Mesendoderm (in vitro differentiated cells): ENCODE results near the gene OGA.

Experiments
- DNase-seq: peaks from one replicate; pipeline ENCODE4 v3.0.0; 2013
- H2AK5ac ChIP-seq: 2 replicates; pipeline ENCODE4 v1.6.1; 2013; ENCODE audit warnings: low read length, inconsistent platforms
- H2BK120ac ChIP-seq: 2 replicates; pipeline ENCODE4 v1.6.1; 2013; ENCODE audit warnings: low read depth, mild to moderate bottlenecking, low read length, moderate library complexity, mixed read lengths
- H2BK15ac ChIP-seq: replicated peaks from 2 replicates; pipeline ENCODE4 v1.6.1; 2013; ENCODE audit warnings: low read depth, mild to moderate bottlenecking, moderate library complexity
- H2BK5ac ChIP-seq: 2 replicates; pipeline ENCODE4 v1.6.1; 2013; ENCODE audit warnings: low read length, inconsistent platforms
- H3K18ac ChIP-seq: 2 replicates; pipeline ENCODE4 v1.6.1; 2013; ENCODE audit warnings: mild to moderate bottlenecking, low read length, mixed read lengths
- H3K23ac ChIP-seq: one replicate; pipeline ENCODE4 v1.6.1; 2013; ENCODE audit warnings: low read length
- H3K27ac ChIP-seq: 2 replicates; pipeline ENCODE4 v1.5.1; 2013; ENCODE audit warnings: low read depth, mild to moderate bottlenecking, inconsistent platforms, low read length, moderate library complexity
- H3K27me3 ChIP-seq: 2 replicates; pipeline ENCODE4 v1.6.1; 2013; ENCODE audit warnings: low read length, control low read depth, mild to moderate bottlenecking, inconsistent platforms; ENCODE audit not compliant: insufficient read depth, poor library complexity
- H3K36me3 ChIP-seq: 2 replicates; pipeline ENCODE4 v1.6.1; 2013; ENCODE audit warnings: low read length, inconsistent platforms; ENCODE audit not compliant: control insufficient read depth, insufficient read depth
- H3K4ac ChIP-seq: one replicate; pipeline ENCODE4 v1.6.1; 2013; ENCODE audit warnings: low read depth, mild to moderate bottlenecking, low read length, moderate library complexity
- H3K4me1 ChIP-seq: 2 replicates; pipeline ENCODE4 v1.6.1; 2013; ENCODE audit warnings: low read depth, low read length, inconsistent platforms; ENCODE audit not compliant: control insufficient read depth
- H3K4me2 ChIP-seq: 2 replicates; pipeline ENCODE4 v1.6.1; 2013; ENCODE audit warnings: low read length
- H3K4me3 ChIP-seq: 2 replicates; pipeline ENCODE4 v1.5.1; 2013; ENCODE audit warnings: mild to moderate bottlenecking, low read length
- H3K56ac ChIP-seq: one replicate; pipeline ENCODE4 v1.6.1; 2013; ENCODE audit warnings: low read length
- H3K79me1 ChIP-seq: 2 replicates; pipeline ENCODE4 v1.6.1; 2013; ENCODE audit warnings: low read length, inconsistent platforms
- H3K79me2 ChIP-seq: 2 replicates; pipeline ENCODE4 v1.6.1; 2013; ENCODE audit warnings: mild to moderate bottlenecking, low read length; ENCODE audit not compliant: control insufficient read depth, insufficient read depth
- H3K9ac ChIP-seq: 2 replicates; pipeline ENCODE4 v1.6.1; 2013; ENCODE audit warnings: low read length, inconsistent platforms
- H4K5ac ChIP-seq: one replicate; pipeline ENCODE4 v1.6.1; 2013; ENCODE audit warnings: low read length
- H4K8ac ChIP-seq: one replicate; pipeline ENCODE4 v1.6.1; 2013; ENCODE audit warnings: low read depth, mild to moderate bottlenecking, control low read depth, low read length, moderate library complexity
- WGBS: extraction: QIAGEN DNeasy Blood & Tissue Kit; methylation state at CpG from one replicate; pipeline ENCODE4 v1.1.7; 2013; ENCODE audit warnings: low lambda C conversion rate, missing lambda C conversion rate; ENCODE audit not compliant: insufficient coverage; ENCODE audit errors: extremely low coverage; 5-methylcytosine and 5-hydroxymethylcytosine counted together

Gene OGA

DNA sequence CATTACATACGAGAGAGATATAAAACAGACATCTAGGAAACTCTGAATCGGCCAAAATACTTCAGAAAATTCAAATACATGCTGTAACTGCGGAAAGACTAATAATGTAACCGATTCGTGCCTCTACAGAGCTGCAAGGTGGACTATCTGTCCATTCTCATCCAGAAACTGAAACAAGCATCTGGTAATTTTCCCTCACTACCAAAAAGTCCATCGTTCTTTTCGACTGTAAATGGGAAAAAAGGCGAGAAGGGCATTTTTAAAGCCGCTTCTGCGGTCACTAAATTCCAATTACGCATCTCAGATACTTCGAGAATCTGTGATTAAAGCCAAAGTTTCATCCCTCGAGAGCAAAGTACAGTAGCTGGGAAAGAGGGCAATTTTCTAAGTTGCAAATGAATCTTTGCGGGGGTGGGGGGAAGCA is 1.3 kb downstream of the OGA start:
- peaks cover 3% of the 10 kb centered on the region for H3K4me1 ChIP-seq
- no peak overlapping the region for H3K4ac ChIP-seq

GRCh38 chr10:101816376-101816775 is 1.9 kb downstream of the OGA start:
- DNase-seq = no peak
- Histone ChIP-seq H4K5ac (no peak overlapping the region), H3K4me3 (peak overlapping the region; percentile 74), H3K23ac (no peak overlapping the region), H3K4me2 (peak overlapping the region; percentile 89), H3K18ac (no peak overlapping the region), H3K79me2 (peaks cover 54% of the 10 kb centered on the region), H3K36me3 (peaks cover 1% of the 10 kb centered on the region), H2BK15ac (no peak overlapping the region), H3K4me1 (peaks cover 3% of the 10 kb centered on the region), H3K27ac (no peak overlapping the region), H3K9ac (peak overlapping the region; percentile 91), H3K27me3 (no peaks in the 10 kb centered on the region), H3K79me1 (peaks cover 4% of the 10 kb centered on the region), H3K56ac (peak overlapping the region; percentile 85), H2AK5ac (no peak overlapping the region), H2BK5ac (no peak overlapping the region), H2BK120ac (no peak overlapping the region), H4K8ac (no peak overlapping the region), H3K4ac (no peak overlapping the region)
- WGBS = no CpG with 5 or more reads among the region's 5 CpGs

More for the DNA sequence above, 1.3 kb downstream of the OGA start:
- Histone ChIP-seq H3K4me3 (peak overlapping the region; percentile 96), H3K18ac (no peak overlapping the region), H3K23ac (no peak overlapping the region), H3K9ac (peak overlapping the region; percentile 91), H3K36me3 (peaks cover 1% of the 10 kb centered on the region), H4K8ac (no peak overlapping the region), H2BK120ac (no peak overlapping the region), H2AK5ac (no peak overlapping the region), H3K79me1 (peaks cover 4% of the 10 kb centered on the region), H4K5ac (no peak overlapping the region), H2BK15ac (no peak overlapping the region), H3K79me2 (peaks cover 51% of the 10 kb centered on the region), H3K27me3 (no peaks in the 10 kb centered on the region), H3K56ac (peak overlapping the region; percentile 95), H3K27ac (peak overlapping the region; percentile 93), H3K4me2 (peak overlapping the region; percentile 92), H2BK5ac (no peak overlapping the region)
- no peak for DNase-seq
- WGBS = no CpG with 5 or more reads among the region's 14 CpGs

- no peak overlapping the region for H4K5ac ChIP-seq
- no peak overlapping the region for H4K8ac ChIP-seq
- no peak overlapping the region for H2BK5ac ChIP-seq
- H3K79me1 ChIP-seq = peaks cover 4% of the 10 kb centered on the region
- H3K4me2 ChIP-seq = no peak overlapping the region
- H3K9ac ChIP-seq = no peak overlapping the region
- H3K18ac ChIP-seq = no peak overlapping the region
- no peaks in the 10 kb centered on the region for H3K27me3 ChIP-seq
- no peak overlapping the region for H3K4ac ChIP-seq
- no peak for DNase-seq
- H2AK5ac ChIP-seq = no peak overlapping the region
- H3K79me2 ChIP-seq = peaks cover 55% of the 10 kb centered on the region
- no peak overlapping the region for H2BK120ac ChIP-seq
- no peak overlapping the region for H3K23ac ChIP-seq
- H3K27ac ChIP-seq = no peak overlapping the region
- no CpG with 5 or more reads among the region's 8 CpGs for WGBS
- H3K56ac ChIP-seq = no peak overlapping the region
- H2BK15ac ChIP-seq = no peak overlapping the region
- peaks cover 1% of the 10 kb centered on the region for H3K36me3 ChIP-seq
- peaks cover 3% of the 10 kb centered on the region for H3K4me1 ChIP-seq
- H3K4me3 ChIP-seq = no peak overlapping the region
These were observed 3.7 kb downstream of the OGA start for GRCh38 chr10:101814466-101815071.

DNA sequence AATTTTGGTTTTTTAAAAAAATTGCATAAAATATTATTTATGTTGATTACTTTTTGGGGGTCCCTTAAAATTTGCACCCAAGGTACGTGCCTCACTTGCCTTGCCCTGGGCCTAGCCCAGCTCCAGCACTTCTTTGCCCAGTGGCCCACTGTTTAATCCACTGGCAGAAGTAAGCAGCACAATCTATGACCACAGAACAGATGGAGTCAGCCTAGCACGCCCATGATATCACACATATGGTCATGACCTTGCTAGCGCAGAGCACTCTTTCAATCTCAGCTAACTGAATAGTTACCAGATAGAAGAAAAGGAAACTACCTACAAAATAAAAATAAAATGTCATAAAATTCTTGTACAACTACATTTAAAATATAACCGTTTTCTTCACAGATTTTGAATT is 5.6 kb downstream of the OGA start:
- Histone ChIP-seq H2BK5ac (no peak overlapping the region), H3K4ac (no peak overlapping the region), H2AK5ac (no peak overlapping the region), H3K23ac (peak overlapping the region; percentile 85), H3K4me1 (peaks cover 3% of the 10 kb centered on the region), H4K5ac (no peak overlapping the region), H2BK15ac (no peak overlapping the region), H3K18ac (no peak overlapping the region), H4K8ac (no peak overlapping the region), H3K79me1 (peaks cover 6% of the 10 kb centered on the region), H3K27me3 (no peaks in the 10 kb centered on the region), H3K27ac (no peak overlapping the region), H3K4me3 (no peak overlapping the region), H3K79me2 (peaks cover 51% of the 10 kb centered on the region), H3K9ac (no peak overlapping the region), H3K36me3 (peaks cover 3% of the 10 kb centered on the region), H2BK120ac (no peak overlapping the region), H3K56ac (no peak overlapping the region), H3K4me2 (no peak overlapping the region)
- no peak for DNase-seq
- WGBS = 100% methylated on average over 1 of the region's 4 CpGs

- Histone ChIP-seq H3K4ac (no peak overlapping the region), H3K18ac (no peak overlapping the region), H2AK5ac (no peak overlapping the region), H3K4me2 (no peak overlapping the region), H2BK120ac (no peak overlapping the region), H3K4me3 (no peak overlapping the region), H4K5ac (no peak overlapping the region), H2BK15ac (no peak overlapping the region), H3K56ac (no peak overlapping the region), H3K27ac (no peak overlapping the region), H3K79me2 (peaks cover 6% of the 10 kb centered on the region), H3K27me3 (no peaks in the 10 kb centered on the region), H4K8ac (no peak overlapping the region), H2BK5ac (no peak overlapping the region), H3K9ac (no peak overlapping the region), H3K36me3 (peaks cover 6% of the 10 kb centered on the region), H3K23ac (no peak overlapping the region), H3K79me1 (peaks cover 2% of the 10 kb centered on the region), H3K4me1 (no peaks in the 10 kb centered on the region)
- no peak for DNase-seq
- no CpG with 5 or more reads among the region's 1 CpG for WGBS
These were observed 11.1 kb downstream of the OGA start for GRCh38 chr10:101807158-101807557.

DNA sequence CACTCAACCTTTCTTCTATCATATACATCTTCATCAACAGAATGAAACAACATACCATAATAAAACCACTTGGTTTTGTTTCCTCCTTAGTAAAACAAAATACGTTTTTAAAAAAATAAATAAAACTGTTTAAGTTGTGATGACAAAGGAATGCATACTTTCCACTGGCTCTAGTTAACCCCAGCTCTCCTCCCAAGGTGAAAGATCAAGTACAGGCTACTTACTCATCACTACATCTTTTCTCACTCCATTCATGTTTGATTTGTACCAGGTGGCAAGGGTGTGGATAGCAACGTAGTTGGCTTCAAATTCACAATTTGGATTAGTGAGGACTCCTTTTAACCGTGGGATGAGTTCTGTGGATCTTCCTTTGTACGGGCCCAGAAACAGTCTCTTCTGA is 14.7 kb downstream of the OGA start:
- Histone ChIP-seq H3K79me1 (peaks cover 7% of the 10 kb centered on the region), H3K23ac (no peak overlapping the region), H3K27ac (no peak overlapping the region), H3K4ac (no peak overlapping the region), H2BK120ac (no peak overlapping the region), H3K79me2 (peaks cover 2% of the 10 kb centered on the region), H3K4me1 (no peaks in the 10 kb centered on the region), H2AK5ac (no peak overlapping the region), H3K56ac (no peak overlapping the region), H3K36me3 (peaks cover 13% of the 10 kb centered on the region), H4K8ac (no peak overlapping the region), H4K5ac (no peak overlapping the region), H3K4me3 (no peak overlapping the region), H2BK5ac (no peak overlapping the region), H2BK15ac (no peak overlapping the region), H3K9ac (no peak overlapping the region), H3K18ac (no peak overlapping the region), H3K4me2 (no peak overlapping the region), H3K27me3 (no peaks in the 10 kb centered on the region)
- 100% methylated on average over 1 of the region's 4 CpGs for WGBS
- DNase-seq = no peak
